Amniotic epithelial cell (primary cell): ENCODE measurements around the gene ACVR1B.

Experiments used
- DNase-seq: peaks from one replicate; pipeline ENCODE4 v3.0.0-alpha.2; 2010; ENCODE audit warnings: low read depth

Gene ACVR1B

GRCh38 chr12:52005218-52005902 is 53.9 kb downstream of the ACVR1B start:
- DNase-seq = no peak

GRCh38 chr12:52005903-52006703 is 54.6 kb downstream of the ACVR1B start:
- peak; percentile 40 for DNase-seq

DNA sequence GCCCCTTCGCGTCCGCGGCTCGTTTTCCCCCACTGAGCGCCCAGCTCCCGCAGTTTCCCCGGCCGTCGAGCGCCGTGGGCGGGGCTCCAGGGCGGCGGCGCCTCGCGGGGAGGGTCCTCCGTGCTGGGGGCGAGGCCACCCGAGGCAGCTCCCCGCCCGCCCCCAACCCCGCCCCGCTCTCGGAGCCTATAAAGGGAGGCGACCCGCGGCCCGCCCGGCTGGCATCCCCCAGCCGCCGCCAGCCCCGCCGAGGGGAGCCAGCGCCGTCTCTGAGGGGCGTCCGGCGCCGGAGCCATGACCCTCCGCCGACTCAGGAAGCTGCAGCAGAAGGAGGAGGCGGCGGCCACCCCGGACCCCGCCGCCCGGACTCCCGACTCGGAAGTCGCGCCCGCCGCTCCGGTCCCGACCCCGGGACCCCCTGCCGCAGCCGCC is 55.2 kb downstream of the ACVR1B start, which contains the start of gene TAMALIN:
Gene TAMALIN, plus strand, starts transcription at position 221 of the 432 bp plus-strand sequence. Its CDS starts 74 bp downstream, at position 295.
- DNase-seq = peak; percentile 34

DNA sequence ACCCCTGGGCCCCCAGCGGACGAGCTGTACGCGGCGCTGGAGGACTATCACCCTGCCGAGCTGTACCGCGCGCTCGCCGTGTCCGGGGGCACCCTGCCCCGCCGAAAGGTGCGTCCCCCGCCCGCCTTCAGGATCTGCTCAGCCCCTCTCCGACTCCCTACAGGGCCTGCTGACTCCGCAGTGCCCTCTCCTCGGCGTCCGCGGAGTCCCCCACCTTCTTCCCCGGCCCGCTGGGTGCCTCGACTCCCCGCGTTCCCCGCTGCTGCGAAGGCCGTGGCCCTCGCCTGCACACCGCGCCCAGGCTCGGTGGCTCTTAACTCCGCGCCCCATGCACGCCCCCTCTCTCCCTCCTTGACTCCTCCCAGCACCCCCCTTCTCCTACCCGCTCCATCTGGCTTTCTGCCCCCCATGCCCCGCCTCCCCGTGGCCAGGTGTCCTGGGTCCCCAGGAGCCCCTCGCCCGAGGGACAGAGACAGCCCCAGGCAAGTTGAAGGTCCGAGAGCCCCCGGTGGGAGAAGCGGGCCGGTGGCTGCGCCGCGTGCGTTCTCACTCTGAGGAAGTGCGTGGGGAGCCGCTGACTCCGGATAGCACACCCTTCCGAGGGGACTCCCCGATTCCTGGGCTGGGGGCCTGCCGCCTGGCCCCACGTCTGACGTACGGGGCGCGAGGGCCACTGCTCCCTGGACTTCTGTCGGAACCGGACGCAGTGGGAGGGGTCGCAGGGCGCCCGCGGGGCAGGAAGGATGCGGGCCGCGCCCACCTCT is 55.8 kb downstream of the ACVR1B start:
- DNase-seq = no peak

GRCh38 chr12:52007982-52008510 is 56.5 kb downstream of the ACVR1B start:
- DNase-seq = no peak

DNA sequence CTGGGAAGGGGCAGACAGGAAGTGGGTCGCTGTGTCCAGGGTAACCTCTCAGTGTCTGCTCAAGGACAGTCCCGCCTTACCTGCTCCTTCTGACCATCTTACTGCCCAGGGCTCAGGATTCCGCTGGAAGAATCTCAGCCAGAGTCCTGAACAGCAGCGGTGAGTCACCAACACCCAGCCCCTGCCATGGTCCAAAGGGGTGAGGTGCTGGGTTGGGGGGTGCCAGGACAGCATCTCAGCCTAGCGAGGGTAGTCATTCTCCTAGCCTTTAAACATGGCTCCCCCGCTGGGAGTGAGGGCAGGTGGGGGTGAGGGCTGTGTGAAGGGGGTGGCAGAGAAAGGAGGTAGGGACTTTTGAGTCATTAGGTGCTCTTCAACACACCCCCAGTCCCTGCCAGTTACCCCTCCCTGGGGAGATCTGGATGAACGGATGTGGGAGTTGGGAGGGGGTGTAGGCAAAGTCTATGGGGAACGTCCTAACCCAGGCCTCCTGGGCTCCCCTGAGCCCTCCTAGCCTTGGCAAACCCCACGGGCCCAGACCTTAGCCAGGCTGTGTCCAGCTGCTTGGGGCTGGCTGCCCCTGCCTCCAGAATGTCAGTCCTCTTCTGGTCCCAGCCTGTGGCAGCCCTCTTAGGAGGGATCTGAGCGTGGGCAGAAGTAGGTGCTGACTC is 57.7 kb downstream of the ACVR1B start:
- no peak for DNase-seq

DNA sequence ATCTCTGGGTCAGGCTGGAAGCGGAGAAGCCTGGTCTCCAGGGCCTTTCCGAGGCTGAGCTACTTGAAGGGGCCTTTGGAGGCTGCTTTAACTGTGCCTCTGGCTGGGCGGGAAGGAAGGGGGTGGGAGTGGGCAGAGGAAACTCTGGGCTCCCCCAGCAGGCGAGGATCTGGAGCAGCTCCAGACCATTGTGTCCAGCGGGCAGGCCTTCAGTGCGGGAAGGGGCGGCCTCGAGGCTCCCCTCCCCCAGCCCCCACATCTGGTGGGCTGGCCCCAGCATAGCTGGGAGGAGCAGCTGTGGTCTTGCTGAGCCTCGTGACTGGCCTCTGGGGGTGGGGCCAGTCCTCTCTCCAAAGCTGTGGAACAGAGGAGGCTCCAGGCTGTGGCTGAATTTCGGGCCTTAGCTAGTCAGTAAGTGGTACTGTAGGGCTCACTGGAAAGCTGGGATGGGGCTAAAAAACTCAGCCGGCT is 58.7 kb downstream of the ACVR1B start:
- DNase-seq = peak; percentile 79

DNA sequence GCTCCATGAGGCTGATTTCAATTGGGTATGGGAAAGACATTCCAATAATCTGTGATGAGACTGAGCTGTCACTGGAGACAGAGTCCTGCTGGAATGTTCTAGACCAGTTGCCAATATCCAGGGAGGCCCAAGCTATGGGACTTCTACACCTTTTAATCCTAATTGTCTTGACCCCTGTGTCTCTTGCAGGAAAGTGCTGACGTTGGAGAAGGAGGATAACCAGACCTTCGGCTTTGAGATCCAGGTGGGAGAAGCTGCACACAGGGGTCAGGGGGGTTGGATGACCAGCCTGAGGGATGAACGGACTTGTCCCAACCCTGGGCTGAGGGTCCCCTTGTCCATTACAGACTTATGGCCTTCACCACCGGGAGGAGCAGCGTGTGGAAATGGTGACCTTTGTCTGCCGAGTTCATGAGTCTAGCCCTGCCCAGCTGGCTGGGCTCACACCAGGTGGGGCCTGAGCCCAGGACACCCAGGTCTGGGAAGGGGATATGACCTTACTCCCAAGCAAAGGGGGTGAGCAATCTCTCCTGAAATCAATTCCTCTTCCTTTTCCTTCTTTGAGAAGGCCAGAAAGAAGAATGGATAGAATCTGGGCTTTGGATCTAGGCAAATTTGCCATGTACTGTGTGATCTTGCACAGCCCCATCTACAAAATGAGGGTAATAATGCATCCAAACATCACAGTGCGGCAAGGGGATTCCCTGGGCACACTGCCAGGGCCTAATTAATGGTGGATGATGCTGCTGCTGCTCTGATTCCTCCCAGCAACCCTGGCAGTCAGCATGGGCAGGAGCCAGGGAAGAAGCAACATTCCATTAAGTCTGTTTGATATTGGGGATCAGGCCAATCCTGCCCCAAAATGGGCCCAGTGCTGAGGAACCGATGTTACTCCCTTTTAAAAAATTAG is 59.4 kb downstream of the ACVR1B start:
- DNase-seq = no peak

GRCh38 chr12:52011602-52012214 is 60.2 kb downstream of the ACVR1B start:
- no peak for DNase-seq

DNA sequence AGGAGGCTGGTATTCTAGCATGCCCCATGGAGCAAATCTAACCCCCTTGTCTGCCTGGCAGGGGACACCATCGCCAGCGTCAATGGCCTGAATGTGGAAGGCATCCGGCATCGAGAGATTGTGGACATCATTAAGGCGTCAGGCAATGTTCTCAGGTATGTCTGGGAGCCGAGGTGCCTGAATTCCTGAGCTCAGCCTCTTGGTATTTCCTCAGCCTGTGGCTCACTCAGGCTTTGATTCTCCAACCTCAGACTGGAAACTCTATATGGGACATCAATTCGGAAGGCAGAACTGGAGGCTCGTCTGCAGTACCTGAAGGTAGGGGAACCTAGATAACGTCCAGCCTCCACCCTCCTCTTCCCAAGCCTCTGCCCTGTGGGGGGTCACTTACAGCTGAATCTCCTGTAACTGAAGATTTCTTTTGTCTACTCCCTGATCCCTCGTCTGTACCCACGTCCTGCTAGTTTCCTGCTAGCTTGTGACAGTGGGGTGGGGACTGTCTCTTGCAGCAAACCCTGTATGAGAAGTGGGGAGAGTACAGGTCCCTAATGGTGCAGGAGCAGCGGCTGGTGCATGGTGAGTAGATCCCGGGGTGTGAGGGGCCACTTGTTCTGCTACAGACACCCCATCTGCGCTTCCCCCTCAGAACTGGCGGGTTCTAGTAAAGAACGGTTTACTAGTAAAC is 62.3 kb downstream of the ACVR1B start:
- DNase-seq = no peak

- no peak for DNase-seq
These were observed 63.4 kb downstream of the ACVR1B start for GRCh38 chr12:52014567-52015530.

DNA sequence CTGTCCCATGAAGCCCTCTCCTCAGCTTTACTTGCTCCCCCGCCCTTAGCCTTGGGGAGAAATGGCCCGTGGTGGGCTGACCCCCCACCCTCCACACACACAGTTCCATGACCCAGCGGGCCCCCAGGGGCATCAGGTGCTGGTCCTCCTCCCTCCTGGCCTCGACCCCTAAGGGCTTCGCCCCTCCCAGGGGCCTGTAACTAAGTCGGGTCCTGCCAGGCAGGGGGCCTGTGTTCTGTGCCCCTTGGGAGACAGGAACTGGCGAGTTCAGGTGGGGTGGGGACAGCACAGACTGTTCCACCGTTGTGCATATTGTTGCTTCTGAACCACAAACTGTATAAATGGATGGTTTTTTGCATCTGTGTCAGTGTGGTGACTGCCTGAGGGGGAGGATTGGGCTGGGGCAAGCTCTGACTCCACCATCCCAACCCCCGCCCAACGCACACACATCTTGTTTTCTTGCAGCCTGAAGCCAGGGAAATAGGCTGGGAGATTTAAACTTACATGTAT is 64.1 kb downstream of the ACVR1B start:
- peak; percentile 65 for DNase-seq

- DNase-seq = no peak
These were observed 67.1 kb downstream of the ACVR1B start for GRCh38 chr12:52018433-52019112.

GRCh38 chr12:52019113-52019770 is 67.7 kb downstream of the ACVR1B start:
- no peak for DNase-seq

DNA sequence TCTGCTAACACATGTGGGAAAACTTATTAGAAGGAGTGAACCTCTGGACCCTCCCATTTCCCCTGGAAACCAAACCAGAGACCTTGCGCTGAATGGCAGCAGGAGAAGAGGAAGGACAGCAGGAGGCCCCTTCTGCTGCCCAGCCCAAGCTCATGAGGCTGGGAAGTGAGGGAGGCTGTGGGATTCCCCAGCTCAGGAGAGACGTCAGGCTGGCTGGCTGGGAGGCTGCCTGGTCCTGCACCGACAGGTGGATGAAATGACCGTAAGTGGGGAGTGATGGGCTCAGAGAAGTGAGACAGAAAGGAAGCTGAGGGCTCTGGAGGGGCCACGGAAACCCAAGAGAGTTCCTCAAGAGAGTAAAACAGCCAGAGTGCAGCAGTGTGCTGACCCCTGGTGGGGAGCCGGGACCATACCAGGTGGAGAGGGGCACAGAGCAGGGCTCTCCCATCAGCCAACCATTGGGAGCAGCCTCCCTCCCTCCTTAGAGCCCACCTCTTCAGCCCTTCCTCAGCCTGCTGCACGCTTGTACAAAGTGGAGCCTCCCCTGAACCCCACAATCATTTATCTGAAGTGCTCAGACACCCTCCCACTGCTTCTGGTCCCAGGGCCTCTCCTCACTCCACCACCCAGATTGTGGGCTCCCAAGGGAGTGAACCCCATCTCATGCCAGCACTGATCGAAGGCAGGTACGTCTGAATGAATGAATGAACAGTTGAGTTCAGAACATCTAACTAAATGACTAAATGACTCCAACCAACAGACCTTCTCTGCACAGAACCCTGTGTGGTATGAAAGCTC is 69.2 kb downstream of the ACVR1B start:
- no peak for DNase-seq

DNA sequence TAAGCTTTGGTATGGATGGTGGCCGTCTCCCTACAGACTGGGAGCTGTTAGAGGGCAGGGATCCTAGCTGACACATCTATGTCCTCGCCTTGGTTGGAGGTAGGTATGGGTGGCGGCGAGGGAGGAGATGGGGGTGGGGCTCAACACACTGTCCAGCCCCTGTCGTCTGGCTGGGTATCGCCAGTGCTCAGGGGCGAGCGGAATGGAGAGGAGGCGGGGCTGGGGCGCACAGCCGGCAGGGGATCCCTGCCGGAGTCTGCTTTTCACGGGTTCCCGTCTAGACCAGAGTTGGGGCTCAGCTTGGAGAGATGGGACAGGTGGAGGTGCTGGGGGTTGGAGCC is 71.3 kb downstream of the ACVR1B start:
- DNase-seq = no peak
